NCI-H2029 (cell line): ENCODE results near the gene TIMM22.

Experiments
- DNase-seq: peaks from one replicate; lab custom pipeline; 2025; lab: John Stamatoyannopoulos, UW

Gene TIMM22

GRCh38 chr17:1002771-1003555, 6.0 kb downstream of the TIMM22 start:
- peak; percentile 60 for DNase-seq

DNA sequence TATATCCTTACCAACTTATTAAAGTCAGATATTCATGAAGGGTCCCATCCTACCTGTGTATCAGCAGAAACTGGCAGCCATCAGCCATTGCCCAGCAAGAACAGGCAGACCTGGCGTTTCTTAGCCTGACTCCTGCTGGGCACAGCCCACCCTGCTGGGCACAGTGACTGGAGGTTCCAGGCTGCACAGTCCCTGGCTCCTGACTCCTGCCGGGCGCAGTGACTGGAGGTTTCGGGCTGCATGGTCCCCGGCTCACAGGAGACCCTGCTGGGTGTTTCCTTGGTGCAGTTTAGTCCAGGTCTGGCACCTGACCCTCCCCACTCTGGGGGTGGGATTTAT, 6.7 kb downstream of the TIMM22 start:
- no peak for DNase-seq

DNA sequence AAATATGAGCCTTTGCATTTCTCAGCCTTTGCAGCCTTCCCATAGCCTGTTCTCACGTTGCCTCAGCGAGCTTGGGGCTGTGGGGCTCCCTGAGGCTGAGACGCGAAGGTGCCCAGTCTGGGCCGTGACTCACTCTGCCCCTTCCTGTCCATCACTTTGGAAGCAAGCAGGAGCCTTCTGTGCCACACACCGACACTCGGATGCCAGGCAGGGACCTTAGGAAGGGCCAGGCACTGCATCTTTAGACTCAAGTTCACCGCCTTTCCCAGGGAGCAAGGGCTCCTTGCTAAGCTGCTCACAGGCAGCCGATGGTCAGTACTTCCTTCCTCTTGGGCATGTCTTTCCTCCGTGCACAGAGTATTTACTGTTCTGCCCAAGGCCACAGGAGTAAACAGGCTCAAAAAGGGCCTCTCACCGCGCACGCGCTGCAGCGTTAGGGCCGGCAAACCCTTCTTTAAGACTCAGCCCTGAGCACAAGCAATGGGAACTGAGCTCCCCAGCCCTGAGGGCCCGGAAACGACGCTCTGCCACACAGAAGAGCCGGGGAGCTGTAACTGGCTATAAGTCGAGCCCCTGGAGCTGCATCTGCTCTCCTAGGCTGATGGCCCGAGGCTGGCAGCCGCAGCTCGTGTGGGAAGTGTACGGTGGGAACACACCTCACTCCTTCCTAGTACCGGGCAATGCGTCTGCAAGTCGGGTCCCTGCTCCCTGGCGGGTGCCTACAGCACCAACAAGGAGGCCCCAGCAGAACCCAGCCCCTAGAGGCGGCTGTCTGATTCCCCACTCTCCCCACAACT, 7.2 kb downstream of the TIMM22 start:
- DNase-seq = no peak

- DNase-seq = no peak
Observed at GRCh38 chr17:1004769-1005295, 7.9 kb downstream of the TIMM22 start.

GRCh38 chr17:1005361-1005946, 8.5 kb downstream of the TIMM22 start:
- DNase-seq = peak; percentile 63

DNA sequence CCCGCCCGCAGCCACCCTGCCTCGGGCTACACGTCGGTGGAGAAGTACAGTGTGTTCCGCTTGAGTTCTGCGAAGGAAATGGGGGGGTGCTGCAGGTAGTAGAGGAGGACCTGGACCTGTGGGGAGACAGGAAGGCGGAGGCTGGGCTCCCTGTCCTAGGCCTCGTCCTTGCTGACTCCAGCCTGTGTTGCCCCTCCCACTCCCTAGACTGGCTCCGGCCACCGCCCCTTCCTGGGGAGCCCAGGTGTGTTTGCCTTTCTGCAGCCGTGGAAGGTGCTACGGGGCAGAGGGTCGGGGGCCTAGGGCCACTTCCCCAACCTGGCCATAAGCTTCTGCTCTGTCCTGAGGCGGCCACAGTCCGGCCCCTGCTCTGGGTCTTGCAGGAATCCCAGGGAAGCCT, 9.1 kb downstream of the TIMM22 start:
- peak; percentile 18 for DNase-seq

GRCh38 chr17:1007310-1008007, 10.5 kb downstream of the TIMM22 start:
- no peak for DNase-seq

GRCh38 chr17:1008008-1008761, 11.3 kb downstream of the TIMM22 start:
- no peak for DNase-seq

DNA sequence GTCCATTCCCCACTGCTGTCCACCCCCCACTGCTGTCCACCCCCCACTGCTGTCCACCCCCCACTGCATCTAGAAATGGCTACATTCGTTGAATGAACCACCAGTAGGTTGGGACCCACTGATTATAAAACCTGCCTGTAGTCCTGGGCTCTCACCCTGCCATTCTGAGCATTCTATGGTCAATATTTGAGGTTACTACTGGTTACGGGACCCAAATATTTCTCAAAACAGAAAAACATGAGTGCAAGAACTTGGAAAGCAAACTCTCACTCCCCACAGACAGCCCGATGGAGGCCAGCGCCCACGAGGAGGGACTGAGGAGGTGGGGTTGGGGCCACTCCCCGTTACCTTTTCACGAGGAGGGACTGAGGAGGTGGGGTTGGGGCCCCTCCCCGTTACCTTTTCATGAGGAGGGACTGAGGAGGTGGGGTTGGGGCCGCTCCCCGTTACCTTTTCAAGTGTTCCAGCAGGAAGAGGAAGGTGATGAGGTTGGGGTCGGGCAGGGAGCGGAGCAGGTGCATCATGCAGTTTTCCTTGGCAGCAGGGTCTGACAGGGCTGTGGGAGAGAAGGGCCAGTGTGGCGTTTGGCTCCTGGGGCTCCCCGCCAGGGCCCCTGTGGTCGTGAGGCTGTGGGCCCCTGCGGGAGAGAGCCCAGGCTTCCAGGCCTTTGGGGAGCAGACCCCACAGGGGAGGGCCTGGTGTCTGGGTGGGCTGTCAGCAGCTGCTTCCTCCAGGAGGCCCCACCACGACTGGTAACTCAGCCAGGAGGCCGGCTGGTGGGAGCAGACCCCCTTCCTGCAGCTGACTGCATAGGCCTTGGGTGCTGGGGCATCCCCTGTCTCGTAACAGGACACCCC, 12.5 kb downstream of the TIMM22 start:
- no peak for DNase-seq

- DNase-seq = no peak
Observed at GRCh38 chr17:1010086-1010450, 13.1 kb downstream of the TIMM22 start.

DNA sequence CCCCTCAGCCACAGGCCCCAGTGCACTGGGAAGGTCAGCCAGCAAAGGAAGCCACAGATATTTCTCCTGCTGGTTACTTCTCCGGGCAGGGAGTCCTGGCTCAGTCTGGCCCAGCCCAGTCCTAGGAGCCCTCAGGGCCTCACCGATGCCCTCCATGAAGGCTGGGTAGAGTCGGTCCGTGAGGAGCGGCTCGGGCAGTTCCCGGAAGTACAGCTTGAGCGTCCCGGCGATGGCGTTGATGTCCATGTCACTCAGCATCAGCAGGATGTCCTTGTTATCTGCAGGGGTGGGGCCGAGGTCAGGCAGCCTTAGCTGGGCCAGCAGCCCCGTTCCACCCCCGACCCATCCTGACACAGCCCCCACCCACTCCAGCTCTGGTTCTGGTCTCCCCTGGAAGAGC, 13.7 kb downstream of the TIMM22 start:
- no peak for DNase-seq

- DNase-seq = no peak
Observed at GRCh38 chr17:1011138-1011537, 14.2 kb downstream of the TIMM22 start.

GRCh38 chr17:1011760-1012735, 15.1 kb downstream of the TIMM22 start:
- DNase-seq = no peak

DNA sequence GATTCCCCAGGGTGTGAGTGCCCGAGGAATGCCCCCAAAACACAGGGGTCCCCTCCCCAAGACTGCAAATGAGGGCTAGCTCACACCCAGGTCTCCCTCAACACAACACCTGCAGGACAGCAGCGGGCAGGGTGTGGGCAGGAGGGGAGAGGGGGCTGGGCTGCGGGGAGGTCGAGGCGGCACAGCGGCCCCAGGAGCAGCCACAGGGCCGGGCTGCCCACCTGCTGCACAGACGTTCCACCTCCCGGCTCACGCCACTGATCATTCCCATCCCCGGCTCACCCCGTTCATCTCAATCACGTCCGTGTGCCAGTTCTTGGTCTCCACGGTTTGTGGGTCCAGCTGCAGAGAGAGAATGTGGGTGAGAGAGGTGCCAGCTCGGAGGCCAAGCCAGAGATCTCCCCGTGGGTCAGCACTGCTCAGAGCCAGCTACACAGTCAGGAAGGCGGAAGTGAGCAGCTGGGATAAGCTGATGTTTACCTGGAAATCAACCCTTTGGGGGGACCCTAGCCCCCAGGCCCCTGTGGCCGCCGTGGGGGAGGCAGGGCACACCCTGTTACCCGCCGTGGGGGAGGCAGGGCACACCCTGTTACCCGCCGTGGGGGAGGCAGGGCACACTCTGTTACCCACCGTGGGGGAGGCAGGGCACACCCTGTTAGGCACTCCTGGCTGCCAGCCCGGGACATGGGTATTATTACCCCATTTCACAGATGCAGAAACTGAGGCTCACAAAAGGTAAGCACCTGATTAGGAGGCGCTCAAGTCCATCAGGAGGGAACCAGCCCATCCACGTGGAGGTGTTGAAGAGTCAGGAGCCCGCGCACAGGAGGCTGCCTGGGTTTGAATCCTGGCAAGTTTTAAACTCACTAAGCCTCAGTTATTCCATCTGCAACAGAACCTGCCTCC, 16.1 kb downstream of the TIMM22 start:
- DNase-seq = no peak

GRCh38 chr17:1013729-1014090, 16.8 kb downstream of the TIMM22 start:
- DNase-seq = no peak

- DNase-seq = no peak
Observed at GRCh38 chr17:1018547-1018946, 21.6 kb downstream of the TIMM22 start.

DNA sequence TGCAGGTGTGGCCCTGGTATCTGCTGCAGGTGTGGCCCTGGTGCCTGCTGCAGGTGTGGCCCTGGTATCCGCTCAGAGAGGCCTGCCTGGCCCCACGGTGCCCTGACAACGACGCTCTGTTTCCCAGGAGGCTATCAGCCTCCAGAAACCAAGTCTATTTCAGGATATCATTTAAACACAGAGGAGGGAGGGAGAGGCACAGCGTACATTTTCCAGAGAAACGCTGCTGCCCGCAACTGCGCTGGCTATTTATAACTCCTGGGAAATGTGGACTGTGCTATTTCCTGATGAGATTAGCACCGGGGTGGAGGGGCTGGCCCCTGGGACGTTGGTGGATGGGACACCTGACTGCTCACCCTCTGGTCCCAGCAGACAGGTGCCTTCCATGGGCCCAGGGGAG, 22.5 kb downstream of the TIMM22 start:
- no peak for DNase-seq

GRCh38 chr17:1021147-1021546, 24.2 kb downstream of the TIMM22 start:
- no peak for DNase-seq
